Hypothalamus (tissue), 51 donors: ENCODE data around the gene TGDS.
"Not testable (repeated sequence)": the region's sequence is repeated elsewhere in the genome, so short reads cannot be mapped to it uniquely, and the experiment has no call there.

Experiments used
- DNase-seq, 51 donors: peaks; one replicate each; lab custom pipeline; 2025; lab: John Stamatoyannopoulos, UW

Gene TGDS

DNA sequence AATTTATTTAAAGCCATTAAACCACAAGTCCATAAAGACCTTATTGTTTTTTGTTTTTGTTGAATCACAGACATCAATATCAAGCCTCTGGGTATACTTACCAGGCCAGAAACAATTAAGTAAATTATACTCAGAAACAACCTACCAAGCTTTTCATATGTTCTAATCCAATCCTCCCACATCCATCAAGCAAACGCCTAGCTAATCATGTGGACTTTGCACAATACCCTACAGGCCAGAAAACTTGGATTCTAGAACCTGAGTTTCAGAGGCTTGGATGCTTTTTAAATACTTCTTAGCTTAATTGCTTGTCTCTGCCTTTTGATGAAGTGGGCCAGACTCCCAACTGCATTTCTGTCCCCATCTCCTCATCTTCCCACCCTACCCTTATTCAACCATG, 39.9 kb downstream of the TGDS start:
- no peak for DNase-seq

DNA sequence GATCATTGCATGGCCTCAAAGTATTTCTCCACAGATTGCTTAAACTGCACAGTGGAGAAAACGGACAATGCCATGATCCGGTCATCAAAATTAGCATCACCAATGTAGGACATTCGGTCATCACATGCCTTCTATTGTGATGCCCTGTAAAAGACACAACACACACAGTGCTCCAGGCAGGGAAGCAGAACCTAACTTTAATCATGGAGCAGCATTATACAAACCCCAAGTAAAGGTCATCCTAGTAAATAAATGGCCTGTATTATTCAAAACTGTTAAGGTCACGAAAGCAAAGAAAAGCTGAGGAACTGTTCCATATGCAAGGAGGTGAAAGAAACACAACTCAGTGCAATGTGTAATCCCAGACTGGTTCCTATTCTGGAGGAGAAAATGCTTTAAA, 42.2 kb downstream of the TGDS start:
- DNase-seq = no peak

DNA sequence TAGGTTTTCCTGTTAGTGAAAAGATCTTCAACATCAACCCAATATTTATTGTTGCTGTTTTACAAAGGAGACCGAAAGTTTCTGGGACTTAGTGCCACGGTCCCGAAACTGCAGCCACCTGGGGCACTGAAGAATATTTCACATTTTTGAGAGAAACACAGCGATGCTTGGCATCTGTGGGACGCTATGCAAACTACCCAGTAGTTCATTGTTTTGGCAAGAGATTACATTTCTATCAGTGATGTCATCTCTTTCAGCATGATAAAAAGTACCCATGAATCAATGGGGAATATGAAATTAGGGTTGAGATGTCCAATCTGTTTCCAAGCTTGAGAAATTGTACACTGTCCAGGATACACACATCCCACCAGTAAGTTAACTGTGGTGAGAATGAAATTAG, 43.9 kb downstream of the TGDS start:
- no peak for DNase-seq

DNA sequence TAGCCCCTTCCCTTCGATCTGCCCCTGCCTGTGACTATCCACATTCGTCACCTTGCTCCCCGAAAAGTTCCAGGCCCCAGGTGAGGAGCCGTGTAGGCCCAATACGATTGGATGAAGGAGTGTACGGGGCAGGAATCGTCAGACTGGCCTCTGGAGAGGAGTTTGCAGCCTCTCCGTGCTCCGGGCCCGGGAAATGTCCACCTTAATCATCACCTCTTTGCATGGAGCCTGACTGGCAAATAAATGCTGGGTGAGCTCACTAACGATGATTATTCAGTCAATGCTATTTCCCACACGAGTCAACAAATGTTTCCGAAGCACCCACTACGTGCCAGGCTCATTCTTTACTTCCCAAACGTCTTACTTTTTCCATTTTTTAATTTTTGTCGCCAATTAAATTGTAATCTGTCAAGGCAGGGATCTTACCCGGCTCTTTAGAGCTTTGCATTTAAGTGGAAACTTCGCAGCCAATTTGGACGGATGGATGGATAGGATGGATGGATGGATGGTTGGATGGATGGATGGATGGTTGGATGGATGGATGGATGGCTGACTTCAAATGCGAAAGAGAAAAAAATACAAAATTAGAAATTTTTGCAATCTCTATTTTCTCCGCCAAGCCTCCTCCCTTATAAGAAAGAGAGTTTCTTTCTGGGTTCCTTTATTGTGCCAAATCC, 45.8 kb downstream of the TGDS start:
- peak in 7 of 51 donors; percentile 39 to 69 (median 55) for DNase-seq

DNA sequence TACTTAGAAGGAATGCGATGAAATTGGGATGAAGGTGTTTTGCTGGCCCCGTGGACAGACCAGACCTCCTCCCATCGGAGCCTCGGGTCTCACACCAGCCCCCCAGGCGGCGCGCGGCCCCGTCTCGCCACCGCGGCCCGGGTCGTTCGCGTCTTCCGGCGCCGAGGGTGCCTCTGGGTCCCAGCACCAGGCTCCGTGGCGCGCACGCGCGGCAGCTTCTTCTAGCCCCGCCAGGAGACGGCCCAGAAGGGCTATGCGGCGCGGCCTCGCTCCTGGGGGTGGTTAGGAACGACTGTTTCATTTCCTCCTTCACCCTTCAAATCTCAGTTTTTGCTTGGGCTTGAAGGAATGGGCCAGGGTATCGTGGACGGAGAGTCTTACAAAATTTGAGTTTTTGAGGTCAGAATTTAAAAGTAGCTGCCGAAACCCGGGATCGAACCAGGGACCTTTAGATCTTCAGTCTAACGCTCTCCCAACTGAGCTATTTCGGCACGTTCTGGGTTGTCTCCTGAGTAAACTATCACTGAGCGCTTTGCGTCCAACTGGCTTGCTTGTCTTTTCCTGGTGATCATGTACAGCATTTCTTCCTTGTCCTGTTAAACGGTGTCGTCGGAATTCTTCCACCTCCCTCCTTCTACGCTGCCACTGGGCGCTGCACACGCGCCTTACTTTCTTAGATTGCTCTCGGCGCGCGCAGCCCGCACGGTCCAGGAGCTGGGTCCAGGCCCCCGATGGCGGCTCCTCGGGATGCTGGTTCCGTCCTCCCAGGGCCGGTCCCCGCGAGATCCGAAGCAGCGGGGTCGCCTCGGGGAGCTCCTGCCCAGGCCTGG, 46.5 kb downstream of the TGDS start:
- peak; percentile 63 to 98 (median 86) for DNase-seq

DNA sequence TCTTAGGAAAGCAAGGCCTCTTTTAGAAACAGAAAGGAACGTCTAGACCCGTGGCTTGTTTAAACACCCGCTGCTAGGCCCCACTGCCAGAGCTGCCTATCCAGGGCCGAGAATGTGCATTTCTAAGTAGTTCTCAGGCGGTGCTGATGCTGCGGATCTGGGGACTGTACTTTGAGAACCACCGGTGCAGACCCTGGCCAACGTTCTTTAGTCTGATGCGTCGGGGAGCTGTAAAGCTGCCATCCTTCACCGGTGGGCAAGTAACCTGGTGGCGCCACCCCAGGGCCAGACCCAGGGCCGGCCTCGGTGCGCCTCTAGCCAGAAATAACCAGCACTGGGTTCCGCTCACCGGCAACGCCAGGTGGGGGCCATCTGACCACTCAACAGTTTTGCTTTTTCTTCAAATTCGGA, 47.1 kb downstream of the TGDS start:
- peak in 40 of 51 donors; percentile 35 to 90 (median 62) for DNase-seq

DNA sequence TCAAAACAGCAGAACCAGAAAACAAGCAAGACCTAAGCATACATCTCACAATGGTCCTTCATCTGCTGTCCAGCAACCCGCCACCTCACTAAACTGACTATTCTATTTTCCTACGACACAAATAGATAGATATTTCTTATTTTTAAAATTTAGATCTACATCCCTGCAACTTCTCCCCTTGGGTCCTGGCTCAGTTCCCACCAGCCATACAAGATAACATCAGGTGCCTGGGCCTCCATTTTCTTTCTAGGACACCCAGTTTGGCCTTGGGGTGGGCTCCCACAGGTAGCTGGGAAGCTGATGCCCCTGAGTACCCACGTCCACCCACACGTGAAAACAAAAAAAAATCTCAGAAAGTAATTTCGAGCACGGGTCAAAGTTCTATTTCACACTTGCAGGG, 47.6 kb downstream of the TGDS start:
- peak in 10 of 51 donors; percentile 0 to 40 (median 23) for DNase-seq

DNA sequence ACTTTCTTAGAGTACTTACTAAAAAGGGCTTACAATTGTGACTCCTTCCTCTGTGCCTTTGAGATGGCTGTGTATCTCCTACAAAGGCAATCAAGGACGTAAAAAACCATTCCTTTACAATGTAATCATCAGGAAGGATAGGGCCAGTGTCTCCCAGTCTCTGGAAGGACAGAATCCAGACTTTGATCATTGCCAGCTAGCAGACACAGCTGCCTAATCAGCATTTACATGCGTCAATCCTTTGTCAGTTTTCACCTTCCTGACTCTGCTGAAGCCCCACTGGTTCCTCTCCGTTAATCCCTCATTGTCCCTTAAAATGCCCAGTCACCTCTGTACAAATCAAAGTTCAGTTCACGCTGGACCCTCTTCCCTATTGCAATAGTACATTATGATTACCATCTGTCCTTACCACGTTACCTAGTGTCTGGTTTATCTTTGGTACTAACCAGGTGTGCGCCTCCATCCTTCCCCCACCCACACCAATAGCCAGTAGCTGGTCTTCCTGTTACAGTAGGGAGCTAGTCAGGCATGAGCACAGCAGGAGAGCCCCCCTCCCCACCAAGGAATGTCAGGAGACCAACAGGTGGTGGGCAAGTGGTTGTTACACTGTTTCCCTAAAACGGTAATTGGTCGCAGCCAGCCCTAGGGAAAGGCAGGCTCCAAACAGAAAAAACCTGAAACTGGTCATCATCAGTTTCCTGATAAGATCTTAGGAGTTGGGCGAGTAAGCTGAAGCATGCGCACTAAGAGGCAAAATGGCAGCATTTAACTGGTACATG, 49.7 kb downstream of the TGDS start:
- no peak for DNase-seq

DNA sequence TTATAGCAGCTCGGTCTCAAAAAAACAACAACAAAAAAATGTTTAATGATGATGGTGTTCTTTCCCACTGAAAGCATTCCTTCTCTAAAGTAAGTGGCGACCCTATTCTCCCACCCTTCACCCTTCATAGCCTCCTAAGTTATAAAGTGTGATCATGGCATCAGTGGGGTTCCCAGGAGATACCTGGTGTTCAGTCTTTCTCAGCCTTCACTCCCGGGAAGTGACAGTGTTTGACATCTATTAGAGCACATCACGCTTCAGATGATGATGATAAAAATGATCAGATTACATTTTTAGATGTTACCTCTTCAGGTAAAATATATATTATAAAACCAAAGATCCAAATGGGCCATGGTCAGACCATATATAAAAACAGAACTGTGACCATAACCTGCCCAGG, 51.0 kb downstream of the TGDS start:
- no peak for DNase-seq

DNA sequence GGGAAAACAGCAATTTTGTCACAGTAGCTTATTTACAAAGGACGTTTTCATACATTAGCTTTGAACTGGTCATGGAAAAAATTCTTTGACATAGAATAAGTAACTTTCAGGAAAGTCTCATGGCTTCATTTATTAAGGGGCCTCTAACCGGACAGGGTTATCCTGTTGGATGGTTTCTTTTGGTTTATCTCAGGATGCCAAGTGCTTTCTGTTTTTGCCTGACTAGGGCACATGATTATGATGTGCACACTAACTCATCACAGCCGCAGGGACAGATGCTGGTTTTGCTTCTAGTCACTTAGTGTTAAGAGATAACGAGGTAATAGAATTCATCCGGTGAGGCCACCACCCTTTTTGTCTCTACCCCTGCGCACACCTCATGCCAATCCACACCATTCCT, 53.0 kb downstream of the TGDS start:
- no peak for DNase-seq

DNA sequence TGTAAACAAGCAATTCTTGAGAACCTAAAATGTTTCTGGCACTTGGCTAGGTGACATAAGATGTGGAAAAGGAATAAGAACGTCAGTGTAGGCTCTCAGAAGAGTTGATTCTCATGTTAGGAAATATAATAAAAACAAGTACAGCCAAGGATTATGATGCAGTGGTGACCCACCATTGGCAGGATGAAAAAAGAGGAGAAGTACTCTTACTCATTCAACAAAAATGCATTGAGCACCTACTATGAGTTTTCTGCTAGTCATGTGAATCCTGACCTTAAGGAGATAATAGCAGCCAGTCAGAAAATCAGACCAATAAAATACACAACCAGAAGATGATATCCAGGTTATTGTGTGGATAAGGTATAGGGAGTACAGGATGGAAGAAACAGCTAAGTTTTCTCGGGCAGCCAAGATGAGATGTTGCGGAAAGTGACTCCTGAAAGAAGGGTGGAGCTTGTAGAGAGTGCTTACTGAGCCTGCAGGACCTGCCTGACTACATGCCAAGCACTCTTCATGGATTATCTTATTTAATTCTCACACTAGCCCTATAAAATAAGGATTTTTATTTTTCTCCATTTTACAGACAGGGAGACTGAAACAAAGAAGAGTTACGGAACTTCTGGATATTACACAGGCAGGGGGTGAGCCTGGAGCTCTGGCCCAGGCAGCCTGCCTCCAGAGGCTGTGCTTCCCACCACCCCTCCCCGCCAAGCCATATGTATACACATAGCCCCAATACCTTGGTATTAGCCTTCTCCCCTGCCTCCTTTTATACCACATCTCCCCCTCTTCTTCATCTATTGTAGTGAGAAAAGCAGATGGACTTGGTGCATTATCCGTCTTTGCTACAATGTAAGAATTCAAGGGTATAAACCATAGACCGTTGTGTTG, 58.0 kb downstream of the TGDS start:
- DNase-seq = no peak

DNA sequence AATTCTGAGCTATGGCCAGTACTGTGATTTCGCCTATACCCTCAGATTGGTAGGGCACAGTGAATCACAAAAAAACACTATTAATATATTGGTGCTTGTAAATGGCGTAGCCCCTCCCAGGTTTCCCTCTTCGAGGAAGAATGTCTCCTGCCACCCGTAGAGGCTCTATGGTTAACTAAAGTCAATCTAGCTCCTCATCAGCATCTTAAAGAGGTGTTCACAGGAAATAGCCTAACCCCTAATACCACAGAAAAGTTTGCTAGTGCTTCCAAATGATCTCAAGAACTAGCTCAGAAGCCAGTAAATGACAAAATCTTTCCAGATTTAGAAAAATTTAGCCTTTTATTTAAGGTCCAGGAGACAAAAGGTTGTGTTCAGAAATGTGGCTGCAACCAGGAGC, 60.2 kb downstream of the TGDS start:
- no peak for DNase-seq

DNA sequence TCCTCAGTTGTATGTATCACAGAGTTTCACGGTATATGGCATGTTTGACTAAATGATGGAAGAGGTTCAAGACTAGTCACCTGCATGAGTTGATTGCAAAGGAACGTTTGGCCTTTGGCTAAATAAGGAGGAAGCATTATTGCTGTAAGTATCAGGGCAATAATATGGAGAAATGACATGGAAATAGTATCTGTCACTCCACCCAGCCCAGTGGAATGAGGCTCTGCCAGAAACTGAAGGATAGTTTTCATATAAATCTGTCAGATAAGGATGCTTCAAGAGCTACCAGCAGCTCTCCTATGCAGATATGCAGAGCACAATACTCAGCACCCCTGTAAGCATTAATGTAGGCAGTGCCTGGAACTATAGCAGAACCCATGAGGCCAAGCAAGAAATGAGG, 60.7 kb downstream of the TGDS start:
- DNase-seq = no peak

DNA sequence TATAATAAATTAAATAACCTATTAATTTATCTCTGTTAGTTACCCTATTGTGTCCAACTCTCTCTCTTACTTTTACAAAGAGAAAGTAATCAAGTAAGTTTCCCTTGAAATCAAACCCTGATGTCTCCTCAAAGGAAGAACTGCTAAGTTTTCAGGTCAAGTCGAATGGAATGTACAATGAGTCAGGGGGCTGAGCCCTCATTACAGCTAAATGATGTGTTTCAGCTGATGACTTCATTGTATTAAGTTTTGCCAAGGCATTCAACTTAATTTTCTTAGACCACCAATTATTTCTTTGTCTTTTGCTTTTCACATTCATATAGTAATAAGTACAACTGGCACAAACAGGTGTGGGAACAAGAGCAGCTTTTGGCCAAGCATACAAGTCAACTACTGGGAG, 61.8 kb downstream of the TGDS start:
- DNase-seq = no peak

DNA sequence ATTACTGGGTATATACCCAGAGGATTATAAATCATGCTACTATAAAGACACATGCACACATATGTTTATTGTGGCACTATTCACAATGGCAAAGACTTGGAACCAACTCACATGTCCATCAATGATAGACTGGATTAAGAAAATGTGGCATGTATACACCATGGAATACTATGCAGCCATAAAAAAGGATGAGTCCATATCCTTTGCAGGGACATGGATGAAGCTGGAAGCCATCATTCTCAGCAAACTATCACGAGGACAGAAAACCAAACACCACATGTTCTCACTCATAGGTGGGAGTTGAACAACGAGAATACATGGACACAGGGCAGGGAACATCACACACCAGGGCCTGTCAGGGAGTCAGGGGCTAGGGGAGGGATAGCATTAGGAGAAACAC, 63.7 kb downstream of the TGDS start:
- not testable (repeated sequence) for DNase-seq

DNA sequence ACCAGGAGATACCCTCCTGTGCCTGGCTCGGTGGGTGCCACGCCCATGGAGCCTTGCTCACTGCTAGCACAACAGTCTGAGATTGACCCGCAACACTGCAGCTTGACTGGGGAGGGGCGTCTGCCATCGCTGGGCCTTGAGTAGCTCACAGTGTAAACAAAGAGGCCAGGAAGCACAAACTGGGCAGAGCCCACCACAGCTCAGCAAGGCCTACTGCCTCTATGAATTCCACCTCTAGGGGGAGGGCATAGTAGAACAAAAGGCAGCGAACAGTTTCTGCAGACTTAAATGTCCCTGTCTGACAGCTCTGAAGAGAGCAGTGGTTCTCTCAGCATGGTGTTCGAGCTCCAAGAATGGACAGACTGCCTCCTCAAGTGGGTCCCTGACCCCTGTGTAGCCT, 69.0 kb downstream of the TGDS start:
- DNase-seq = not testable (repeated sequence)

DNA sequence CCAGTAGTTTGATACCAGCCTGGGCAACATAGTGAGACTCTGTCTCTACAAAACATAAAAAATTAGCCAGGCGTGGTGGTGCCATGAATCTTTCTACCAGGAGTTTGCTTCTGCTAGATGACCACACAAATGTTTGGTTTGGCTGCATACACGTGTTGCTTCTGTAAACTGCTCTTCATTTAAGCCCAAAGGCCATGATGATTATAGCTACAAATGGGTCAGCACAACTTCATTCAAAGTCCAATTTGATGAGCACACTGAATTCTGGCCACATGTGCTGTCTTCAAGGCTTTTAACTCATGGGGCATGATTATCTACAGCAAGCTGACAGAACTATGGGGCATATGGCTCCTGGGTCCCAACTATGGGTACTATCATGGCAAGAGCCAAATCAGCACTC, 70.2 kb downstream of the TGDS start:
- no peak for DNase-seq

DNA sequence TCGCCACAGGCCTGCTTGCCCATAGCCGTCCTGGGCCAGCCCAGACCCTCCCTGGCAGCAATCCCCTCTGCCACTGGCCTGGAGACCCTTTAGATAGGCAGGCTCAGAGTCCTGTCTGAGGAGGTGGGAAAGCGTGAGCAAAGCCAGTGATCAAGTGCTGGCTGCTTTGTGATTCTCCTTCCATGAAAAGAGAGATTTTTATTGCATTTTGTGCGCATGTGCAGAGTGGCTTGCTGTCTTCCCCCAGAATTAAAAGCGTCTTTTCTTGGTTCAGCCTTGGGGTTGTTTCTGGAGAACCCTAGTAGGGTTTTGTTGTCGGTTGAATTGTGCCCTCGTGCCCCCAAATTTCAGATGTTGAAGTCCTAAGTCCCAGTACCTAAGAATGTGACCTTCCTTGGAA, 71.5 kb downstream of the TGDS start:
- DNase-seq = no peak
